Osteocyte (in vitro differentiated cells): Measurements from ENCODE around the gene RAB36. TPM values are rescaled to one million over a fixed set of nuclear protein-coding genes. Genes with fewer than 3 reads are reported as not detected.

ENCODE experiments used
- DNase-seq: peaks from one replicate; pipeline ENCODE4 v3.0.0; 2021; ENCODE audit warnings: mixed read lengths; ENCODE audit not compliant: unreplicated experiment; ENCODE audit errors: extremely low spot score
- H3K27ac Mint-ChIP-seq: one replicate; pipeline ENCODE4 v1.8.0; 2021; ENCODE audit warnings: mild to moderate bottlenecking, mixed read lengths; ENCODE audit not compliant: unreplicated experiment
- H3K27me3 Mint-ChIP-seq: one replicate; pipeline ENCODE4 v1.8.0; 2021; ENCODE audit warnings: mixed read lengths; ENCODE audit not compliant: unreplicated experiment
- H3K36me3 Mint-ChIP-seq: one replicate; pipeline ENCODE4 v1.8.0; 2021; ENCODE audit warnings: mixed read lengths; ENCODE audit not compliant: unreplicated experiment
- H3K4me1 Mint-ChIP-seq: one replicate; pipeline ENCODE4 v1.8.0; 2021; ENCODE audit warnings: mixed read lengths; ENCODE audit not compliant: unreplicated experiment
- H3K4me3 Mint-ChIP-seq: one replicate; pipeline ENCODE4 v1.8.0; 2021; ENCODE audit warnings: mild to moderate bottlenecking, moderate library complexity, mixed read lengths; ENCODE audit not compliant: unreplicated experiment
- H3K9me3 Mint-ChIP-seq: one replicate; pipeline ENCODE4 v1.8.0; 2021; ENCODE audit warnings: mixed read lengths; ENCODE audit not compliant: unreplicated experiment
- CTCF ChIP-seq: fragments of 200-600 bp; sonication (generic); IDR thresholded peaks from 2 replicates; pipeline ENCODE4 v1.5.0; 2021; ENCODE audit warnings: antibody characterized with exemption, mild to moderate bottlenecking, moderate library complexity
- total RNA-seq: library from RNA; stranded (reverse); gene quantifications from 2 replicates; pipeline ENCODE4 v1.2.1, GENCODE V29; 2021

Gene RAB36
- total RNA-seq, 1 donor from 2014 or later = 4.8 TPM

- no peaks in the 10 kb centered on the region for H3K4me1 Mint-ChIP-seq
- DNase-seq = no peak
- H3K27ac Mint-ChIP-seq = no peak overlapping the region
- no peak for TF ChIP-seq CTCF
- no peak overlapping the region for H3K4me3 Mint-ChIP-seq
- no peaks in the 10 kb centered on the region for H3K27me3 Mint-ChIP-seq
- H3K36me3 Mint-ChIP-seq = no peaks in the 10 kb centered on the region
- H3K9me3 Mint-ChIP-seq = no peaks in the 10 kb centered on the region
These were observed 18.8 kb downstream of the RAB36 start for GRCh38 chr22:23164091-23164490.

DNA sequence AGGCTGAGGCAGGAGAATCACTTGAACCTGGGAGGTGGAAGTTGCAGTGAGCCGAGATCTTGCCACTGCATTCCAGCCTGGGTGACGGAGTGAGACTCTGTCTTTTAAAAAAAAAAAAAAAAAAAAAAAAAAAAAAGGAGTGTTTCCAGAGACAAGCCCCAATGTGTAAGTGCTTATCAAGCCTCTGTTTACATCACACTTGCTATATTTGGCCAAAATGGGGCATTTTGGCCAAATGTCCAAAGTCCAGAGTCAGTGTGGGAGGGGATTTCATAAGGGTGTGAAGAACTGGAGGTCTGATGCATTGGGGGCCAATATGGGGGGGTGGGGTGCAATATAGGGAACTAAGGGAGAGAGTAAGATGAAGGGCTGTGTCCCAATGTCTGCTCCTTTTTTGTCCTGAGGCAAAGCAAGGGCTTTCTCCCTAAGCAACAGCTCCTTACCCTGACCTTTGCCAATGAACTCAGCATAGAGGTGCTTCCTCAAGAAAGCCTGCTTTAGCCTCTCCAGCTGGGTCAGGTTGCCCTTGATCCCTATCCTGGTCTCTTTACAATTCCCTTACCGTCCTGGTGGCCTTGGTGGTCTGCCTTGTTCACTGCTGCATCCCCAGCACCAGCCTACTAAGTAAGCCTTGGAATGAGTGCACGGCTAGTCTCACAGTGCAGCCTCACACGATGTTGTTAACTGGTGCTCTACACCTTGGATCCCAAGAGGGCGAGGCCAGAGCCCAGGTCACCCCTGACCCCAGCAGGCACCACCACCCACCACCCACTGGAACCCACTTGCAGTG is 21.0 kb downstream of the RAB36 start:
- Mint-ChIP-seq H3K27ac (no peak overlapping the region), H3K4me3 (no peak overlapping the region), H3K9me3 (no peaks in the 10 kb centered on the region), H3K27me3 (no peaks in the 10 kb centered on the region), H3K36me3 (no peaks in the 10 kb centered on the region), H3K4me1 (no peaks in the 10 kb centered on the region)
- TF ChIP-seq CTCF = no peak
- no peak for DNase-seq

DNA sequence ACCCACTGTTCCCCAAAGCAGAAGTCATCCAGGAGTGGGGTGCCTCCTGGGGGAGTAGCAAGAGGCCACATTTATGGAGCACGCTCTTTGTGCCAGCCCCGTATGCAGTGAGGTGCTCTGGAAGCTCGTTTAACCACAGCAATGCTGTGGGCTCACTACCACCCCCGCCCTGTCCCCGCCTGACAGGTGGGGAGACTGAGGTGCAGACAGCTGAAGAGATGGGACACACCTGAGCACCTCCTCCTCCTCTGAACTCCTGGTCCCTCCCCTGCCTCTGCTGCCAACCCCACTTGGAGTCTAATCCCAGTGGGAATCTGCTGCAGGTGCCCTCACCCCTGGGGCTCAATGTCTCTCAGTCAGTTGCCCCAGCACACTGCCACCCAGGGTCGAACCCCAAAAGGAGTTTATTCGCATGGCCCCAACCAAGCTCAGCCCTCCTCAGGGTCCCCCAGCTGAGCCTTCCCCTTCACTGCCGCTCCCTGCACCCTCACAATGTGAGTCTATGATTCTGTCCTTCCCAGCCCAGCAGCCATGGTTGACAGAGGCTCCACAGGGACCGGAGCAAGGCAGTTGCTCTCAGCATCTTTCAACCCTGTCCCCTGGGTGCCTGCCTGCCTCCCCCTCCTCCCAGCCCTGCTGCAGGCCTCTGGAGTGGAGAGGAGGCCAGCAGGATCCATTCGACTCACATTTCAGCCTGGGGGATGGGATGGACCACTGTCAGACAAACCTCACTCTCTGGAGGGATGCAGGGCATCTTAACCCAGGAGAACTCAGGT is 21.8 kb downstream of the RAB36 start:
- no peaks in the 10 kb centered on the region for H3K9me3 Mint-ChIP-seq
- no peak for DNase-seq
- H3K27me3 Mint-ChIP-seq = no peaks in the 10 kb centered on the region
- H3K27ac Mint-ChIP-seq = no peak overlapping the region
- no peak overlapping the region for H3K4me3 Mint-ChIP-seq
- no peaks in the 10 kb centered on the region for H3K4me1 Mint-ChIP-seq
- no peak for TF ChIP-seq CTCF
- H3K36me3 Mint-ChIP-seq = no peaks in the 10 kb centered on the region

- DNase-seq = no peak
- Mint-ChIP-seq H3K27me3 (no peaks in the 10 kb centered on the region), H3K4me3 (no peak overlapping the region), H3K36me3 (no peaks in the 10 kb centered on the region), H3K27ac (no peak overlapping the region), H3K4me1 (no peaks in the 10 kb centered on the region), H3K9me3 (no peaks in the 10 kb centered on the region)
- TF ChIP-seq CTCF = no peak
These were observed 23.2 kb downstream of the RAB36 start for GRCh38 chr22:23168391-23169042.

GRCh38 chr22:23169043-23169406 is 23.7 kb downstream of the RAB36 start:
- no peak for TF ChIP-seq CTCF
- Mint-ChIP-seq H3K36me3 (no peaks in the 10 kb centered on the region), H3K27ac (no peak overlapping the region), H3K4me1 (peaks cover 1% of the 10 kb centered on the region), H3K9me3 (no peaks in the 10 kb centered on the region), H3K4me3 (no peak overlapping the region), H3K27me3 (no peaks in the 10 kb centered on the region)
- DNase-seq = no peak
